ENCODE data around the gene SCN2A. TPM values are rescaled to one million over a fixed set of nuclear protein-coding genes. Genes with fewer than 3 reads are reported as not detected.

The SCN2A gene
- polyA plus RNA-seq, 2 of the 4 experiments (the other 2 are of a cell fraction), result 0.01 to 0.05 TPM

DNA sequence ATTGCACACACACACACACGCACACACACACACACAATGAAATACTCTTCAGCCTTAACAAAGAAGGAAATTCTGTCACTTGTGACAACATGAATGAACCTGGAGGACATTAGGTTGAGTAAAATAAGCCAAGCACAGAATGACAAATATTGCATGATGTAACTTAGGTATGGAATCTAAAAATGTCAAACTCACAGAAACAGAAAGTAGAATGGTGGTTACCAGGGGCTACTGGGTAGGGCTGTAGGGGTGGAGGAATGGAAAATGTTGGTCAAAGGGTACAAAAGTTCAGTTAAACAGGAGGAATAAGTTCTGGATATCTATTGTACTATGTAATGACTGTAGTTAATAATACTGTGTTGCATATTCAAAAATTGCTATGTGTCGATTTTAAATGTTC is 29.5 kb downstream of the SCN2A start (continued):
- TF ChIP-seq, protein P1, sequence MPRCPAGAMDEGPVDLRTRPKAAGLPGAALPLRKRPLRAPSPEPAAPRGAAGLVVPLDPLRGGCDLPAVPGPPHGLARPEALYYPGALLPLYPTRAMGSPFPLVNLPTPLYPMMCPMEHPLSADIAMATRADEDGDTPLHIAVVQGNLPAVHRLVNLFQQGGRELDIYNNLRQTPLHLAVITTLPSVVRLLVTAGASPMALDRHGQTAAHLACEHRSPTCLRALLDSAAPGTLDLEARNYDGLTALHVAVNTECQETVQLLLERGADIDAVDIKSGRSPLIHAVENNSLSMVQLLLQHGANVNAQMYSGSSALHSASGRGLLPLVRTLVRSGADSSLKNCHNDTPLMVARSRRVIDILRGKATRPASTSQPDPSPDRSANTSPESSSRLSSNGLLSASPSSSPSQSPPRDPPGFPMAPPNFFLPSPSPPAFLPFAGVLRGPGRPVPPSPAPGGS (IDR thresholded peaks at IDR 0.05), result no peak

DNA sequence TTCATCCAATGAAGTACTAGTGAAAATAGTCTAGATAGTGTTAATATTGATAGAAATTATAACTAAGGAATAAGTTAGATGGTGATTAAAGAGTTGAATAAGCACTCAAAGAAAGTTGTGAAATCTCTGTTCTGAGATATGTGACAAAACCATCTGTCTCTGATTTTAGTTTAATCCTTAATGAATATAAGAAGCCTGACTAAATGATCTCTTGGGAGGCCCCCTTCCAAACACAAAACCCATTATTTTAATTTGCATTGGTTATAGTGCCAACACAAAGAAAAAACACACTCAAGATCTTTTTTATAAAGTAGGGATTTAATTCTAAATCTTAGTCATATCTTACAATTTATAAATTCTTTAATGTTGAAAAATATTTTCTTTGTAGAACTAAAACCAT is 34.0 kb downstream of the SCN2A start:
- Histone ChIP-seq H3K9me3 (no peaks in the 10 kb centered on the region), H3K27ac (no peak overlapping the region), H3K4me1 (no peaks in the 10 kb centered on the region), H3K4me3 (no peak overlapping the region), H3K4me2 (no peak overlapping the region)
- ChIA-PET CTCF (no interaction called here), POLR2A (no interaction called here)
- no peak for FAIRE-seq
- no peak for TF ChIP-seq CEBPB (IDR thresholded peaks at IDR 0.05)
- TF ChIP-seq RFX5 (IDR thresholded peaks at IDR 0.05), result no peak
- TF ChIP-seq JUNB (IDR thresholded peaks at IDR 0.05), result no peak
- TF ChIP-seq, protein P1 (IDR thresholded peaks at IDR 0.05), result no peak
- TF ChIP-seq ZNF302 (CRISPR knock-in tag; IDR thresholded peaks at IDR 0.05), result no peak
- no peak for TF ChIP-seq NFE2L2 (conservative IDR thresholded peaks at IDR 0.05; ENCODE audit: low read length)
- no peak for DNase-seq (ENCODE audit: low read depth in 1 of 2, low spot score in 1 of 2)
- ATAC-seq, result no peak

DNA sequence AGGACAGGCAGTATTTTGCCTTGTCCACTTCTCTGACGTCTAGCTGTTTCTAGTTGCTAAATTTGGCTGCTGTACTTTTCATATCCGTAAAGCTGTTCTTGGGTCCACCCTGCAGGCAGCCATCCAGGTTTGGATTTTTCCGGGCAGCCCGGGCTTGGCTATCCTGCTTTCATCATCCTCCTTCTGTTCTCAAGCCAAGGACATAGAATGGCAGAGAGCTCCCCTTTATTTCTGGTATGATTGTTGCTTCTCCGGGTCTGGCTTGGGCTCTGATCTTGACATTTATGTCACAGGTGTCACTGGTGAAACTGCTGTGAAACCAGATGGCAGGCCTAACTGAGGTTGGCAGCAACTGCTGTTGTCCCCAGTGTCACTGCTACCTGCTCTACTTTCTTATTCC is 35.5 kb downstream of the SCN2A start:
- no peaks in the 10 kb centered on the region for H3K4me1 ChIP-seq
- ChIA-PET CTCF (no interaction called here), POLR2A (no interaction called here)
- no peaks in the 10 kb centered on the region for H3K9me3 ChIP-seq
- FAIRE-seq, result no peak
- no peak overlapping the region for H3K4me3 ChIP-seq
- H3K27ac ChIP-seq, result no peak overlapping the region
- no peak for ATAC-seq
- TF ChIP-seq PHF8 (IDR thresholded peaks at IDR 0.05; ENCODE audit: borderline replicate concordance, low read depth) (no peak), JUN (IDR thresholded peaks at IDR 0.05) (no peak), FOSL2 (IDR thresholded peaks at IDR 0.05) (no peak), FOSL2 (CRISPR knock-in tag; IDR thresholded peaks at IDR 0.05) (no peak), NR3C1 (IDR thresholded peaks at IDR 0.05) (no peak), HOXB13 (CRISPR knock-in tag; IDR thresholded peaks at IDR 0.05; ENCODE audit: low read depth) (no peak)
- WGBS (ENCODE audit: missing lambda C conversion rate), result 30% methylated on average over 5 of the region's 5 CpGs
- no peak for DNase-seq (ENCODE audit: low read depth in 1 of 2, low spot score in 1 of 2)
- H3K4me2 ChIP-seq, result no peak overlapping the region

DNA sequence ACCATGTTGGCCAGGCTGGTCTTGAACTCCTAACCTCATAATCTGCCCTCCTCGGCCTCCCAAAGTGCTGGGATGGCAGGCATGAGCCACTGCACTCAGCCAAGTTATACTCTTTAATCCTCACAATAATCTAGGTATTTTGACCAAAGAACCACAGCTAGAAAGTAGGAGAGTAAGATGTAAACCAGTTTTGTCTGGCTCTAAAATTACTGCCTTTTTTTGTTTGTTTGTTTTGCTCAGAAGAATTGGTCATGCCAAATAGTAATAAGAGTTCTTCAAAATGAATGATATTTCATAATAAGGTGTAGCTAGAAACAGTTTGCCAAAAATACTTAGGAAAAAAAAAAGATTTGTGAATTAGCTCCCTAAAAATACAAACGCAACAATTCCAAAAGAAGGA is 36.7 kb downstream of the SCN2A start:
- POLR2A ChIA-PET, result no interaction called here
- H3K4me2 ChIP-seq, result no peak overlapping the region
- FAIRE-seq (no peak), ATAC-seq (no peak), DNase-seq (ENCODE audit: low read depth in 1 of 2, low spot score in 1 of 2) (no peak)
- CTCF ChIA-PET, result no interaction called here
- H3K4me3 ChIP-seq, result no peak overlapping the region
- 38% methylated on average over 2 of the region's 2 CpGs for WGBS (ENCODE audit: missing lambda C conversion rate)
- H3K27ac ChIP-seq, result no peak overlapping the region
- TF ChIP-seq RFX5 (IDR thresholded peaks at IDR 0.05) (no peak), FOXS1 (CRISPR knock-in tag; IDR thresholded peaks at IDR 0.05) (no peak), SREBF2 (IDR thresholded peaks at IDR 0.05) (no peak), BHLHE40 (IDR thresholded peaks at IDR 0.05; ENCODE audit: low read depth, low read length) (no peak), CBX2 (IDR thresholded peaks at IDR 0.05; ENCODE audit: borderline replicate concordance, low read depth) (no peak), RNF2 (IDR thresholded peaks at IDR 0.05; ENCODE audit: borderline replicate concordance, low read depth) (no peak), ZFP36 (IDR thresholded peaks at IDR 0.05; ENCODE audit: borderline replicate concordance, partially characterized antibody) (no peak), EHF (CRISPR knock-in tag; IDR thresholded peaks at IDR 0.05) (no peak), CHD4 (IDR thresholded peaks at IDR 0.05; ENCODE audit: borderline replicate concordance) (no peak), NR3C1 (IDR thresholded peaks at IDR 0.05) (no peak), RCOR1 (IDR thresholded peaks at IDR 0.05; ENCODE audit: low read depth, low read length) (no peak), HOXA7 (CRISPR knock-in tag; IDR thresholded peaks at IDR 0.05) (no peak), GATA3 (IDR thresholded peaks at IDR 0.05; ENCODE audit: borderline replicate concordance) (no peak), RARB (CRISPR knock-in tag; IDR thresholded peaks at IDR 0.05) (no peak), HDAC2 (IDR thresholded peaks at IDR 0.05) (no peak), KDM1A (IDR thresholded peaks at IDR 0.05; ENCODE audit: low read depth) (no peak), HOXB5 (CRISPR knock-in tag; IDR thresholded peaks at IDR 0.05) (no peak), ZSCAN20 (CRISPR knock-in tag; IDR thresholded peaks at IDR 0.05) (no peak), TP53 (CRISPR knock-in tag; IDR thresholded peaks at IDR 0.05) (no peak)
- TF ChIP-seq, protein P2, sequence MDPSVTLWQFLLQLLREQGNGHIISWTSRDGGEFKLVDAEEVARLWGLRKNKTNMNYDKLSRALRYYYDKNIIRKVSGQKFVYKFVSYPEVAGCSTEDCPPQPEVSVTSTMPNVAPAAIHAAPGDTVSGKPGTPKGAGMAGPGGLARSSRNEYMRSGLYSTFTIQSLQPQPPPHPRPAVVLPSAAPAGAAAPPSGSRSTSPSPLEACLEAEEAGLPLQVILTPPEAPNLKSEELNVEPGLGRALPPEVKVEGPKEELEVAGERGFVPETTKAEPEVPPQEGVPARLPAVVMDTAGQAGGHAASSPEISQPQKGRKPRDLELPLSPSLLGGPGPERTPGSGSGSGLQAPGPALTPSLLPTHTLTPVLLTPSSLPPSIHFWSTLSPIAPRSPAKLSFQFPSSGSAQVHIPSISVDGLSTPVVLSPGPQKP (IDR thresholded peaks at IDR 0.05; ENCODE audit: low read depth, low read length), result no peak
- H3K9me3 ChIP-seq, result no peaks in the 10 kb centered on the region
- H3K4me1 ChIP-seq, result no peaks in the 10 kb centered on the region

All from A549 (cell line).